Measurements from ENCODE around the gene KSR2.

KSR2 gene

GRCh38 chr12:117457189-117457588, 511.6 kb downstream of the KSR2 start:
- H3K4me3 ChIP-seq (ENCODE audit: low read depth, low read length), result no peak overlapping the region
- no peak for TF ChIP-seq CTCF (IDR thresholded peaks at IDR 0.05; ENCODE audit: borderline replicate concordance, insufficient read depth, low read depth, low read length)

GRCh38 chr12:117456076-117456475, 512.7 kb downstream of the KSR2 start:
- no peak for TF ChIP-seq CTCF (IDR thresholded peaks at IDR 0.05; ENCODE audit: borderline replicate concordance, insufficient read depth, low read depth, low read length)
- H3K4me3 ChIP-seq (ENCODE audit: low read depth, low read length), result no peak overlapping the region

- H3K4me3 ChIP-seq (ENCODE audit: low read depth, low read length), result no peak overlapping the region
- no peak for TF ChIP-seq CTCF (IDR thresholded peaks at IDR 0.05; ENCODE audit: borderline replicate concordance, insufficient read depth, low read depth, low read length)
Observed at GRCh38 chr12:117453961-117454360, 514.8 kb downstream of the KSR2 start.

- TF ChIP-seq CTCF (IDR thresholded peaks at IDR 0.05; ENCODE audit: borderline replicate concordance, insufficient read depth, low read depth, low read length), result no peak
Observed at GRCh38 chr12:117452112-117452511, 516.7 kb downstream of the KSR2 start.

GRCh38 chr12:117450209-117450608, 518.6 kb downstream of the KSR2 start:
- no peak for TF ChIP-seq CTCF (IDR thresholded peaks at IDR 0.05; ENCODE audit: borderline replicate concordance, insufficient read depth, low read depth, low read length)
- no peak overlapping the region for H3K4me3 ChIP-seq (ENCODE audit: low read depth, low read length)

More at GRCh38 chr12:117452112-117452511, 516.7 kb downstream of the KSR2 start:
- H3K4me3 ChIP-seq (ENCODE audit: low read depth, low read length), result no peak overlapping the region

- no peak for TF ChIP-seq CTCF (IDR thresholded peaks at IDR 0.05; ENCODE audit: borderline replicate concordance, insufficient read depth, low read depth, low read length)
- no peak overlapping the region for H3K4me3 ChIP-seq (ENCODE audit: low read depth, low read length)
Observed at GRCh38 chr12:117447665-117448366, 521.0 kb downstream of the KSR2 start.

- TF ChIP-seq CTCF (IDR thresholded peaks at IDR 0.05; ENCODE audit: borderline replicate concordance, insufficient read depth, low read depth, low read length), result no peak
- H3K4me3 ChIP-seq (ENCODE audit: low read depth, low read length), result no peak overlapping the region
Observed at GRCh38 chr12:117444781-117445180, 524.0 kb downstream of the KSR2 start.

All from GM12875 (cell line).